Spleen (tissue), 11 donors: Measurements from ENCODE around the gene STAT6. TPM values are rescaled to one million over a fixed set of nuclear protein-coding genes. Genes with fewer than 3 reads are reported as not detected.

Experiments used
- DNase-seq: peaks from one replicate; pipeline ENCODE4 v3.0.0-alpha.2; 2020
- H3K27ac ChIP-seq, 8 donors: fragments of 200-600 bp; sonication (generic) in 7 of 8; 1 replicate in 4 of 8; 2 replicates in 4 of 8; pipeline versions ENCODE4 v1.5.0 to v1.8.0; 2016 to 2021; ENCODE audit warnings: inconsistent platforms in 4 of 8, mild to moderate bottlenecking in 4 of 8, moderate library complexity in 1 of 8
- H3K27me3 ChIP-seq, 7 donors: fragments of 200-600 bp; sonication (generic) in 6 of 7; replicated peaks in 1 of 7; 1 replicate in 4 of 7; 2 replicates in 3 of 7; pipeline versions ENCODE4 v1.5.0 to v1.8.0; 2016 to 2021; ENCODE audit warnings: inconsistent platforms in 3 of 7, mild to moderate bottlenecking in 1 of 7
- H3K36me3 ChIP-seq, 6 donors: fragments of 200-600 bp; sonication (generic) in 5 of 6; 1 replicate in 4 of 6; 2 replicates in 2 of 6; pipeline versions ENCODE4 v1.5.0 to v1.8.0; 2016 to 2021; ENCODE audit warnings: inconsistent platforms in 2 of 6
- H3K4me1 ChIP-seq, 6 donors: fragments of 200-600 bp; sonication (generic) in 5 of 6; 1 replicate in 3 of 6; 2 replicates in 3 of 6; pipeline versions ENCODE4 v1.5.0 to v1.8.0; 2016 to 2021; ENCODE audit warnings: inconsistent platforms in 3 of 6
- H3K4me3 ChIP-seq, 8 donors: fragments of 200-600 bp; sonication (generic) in 7 of 8; 1 replicate in 4 of 8; 2 replicates in 4 of 8; pipeline versions ENCODE4 v1.5.0 to v1.8.0; 2016 to 2021; ENCODE audit warnings: inconsistent platforms in 4 of 8, mild to moderate bottlenecking in 4 of 8, moderate library complexity in 2 of 8
- H3K9me3 ChIP-seq, 8 donors: fragments of 200-600 bp; sonication (generic) in 7 of 8; 1 replicate in 4 of 8; 2 replicates in 4 of 8; pipeline versions ENCODE4 v1.5.0 to v1.8.0; 2016 to 2021; ENCODE audit warnings: inconsistent platforms in 4 of 8
- CTCF ChIP-seq, 11 experiments: fragments of 200-600 bp in 7 of 11; fragments of 450-650 bp in 4 of 11; sonication (generic) in 4 of 11; IDR thresholded peaks in 8 of 11; conservative IDR thresholded peaks in 3 of 11; 1 replicate in 7 of 11; 2 replicates in 4 of 11; pipeline versions ENCODE4 v1.4.0 to v1.8.0; 2016 to 2021; ENCODE audit warnings: antibody characterized with exemption in 11 of 11, inconsistent platforms in 4 of 11, mild to moderate bottlenecking in 1 of 11
- POLR2A ChIP-seq, 3 donors: fragments of 450-650 bp; IDR thresholded peaks; one replicate each; pipeline ENCODE4 v1.5.1; 2017; ENCODE audit warnings: antibody characterized with exemption in 3 of 3, mild to moderate bottlenecking in 1 of 3
- POLR2AphosphoS5 ChIP-seq, 3 donors: sonication (generic); formaldehyde crosslinking; IDR thresholded peaks; one replicate each; pipeline ENCODE4 v1.5.1; 2017; ENCODE audit warnings: antibody characterized with exemption in 3 of 3
- WGBS, 5 donors: extraction: QIAGEN DNeasy Blood & Tissue Kit in 3 of 5; methylation state at CpG; one replicate each; pipeline versions ENCODE4 v1.1.5 to v1.1.7; 2013 to 2018; 5-methylcytosine and 5-hydroxymethylcytosine counted together
- intact Hi-C: fragments of 100-400 bp; cut with DNase I; formaldehyde crosslinking; loops from one replicate; pipeline ENCODE4 v1.15.0; 2023; ENCODE audit warnings: low total_unique reads
- polyA plus RNA-seq, 3 donors: library from polyadenylated mRNA; stranded (reverse); fragments of 200-250 nt; gene quantifications; one replicate each; pipeline ENCODE4 v1.2.1, GENCODE V29; 2013
- total RNA-seq, 7 donors: library from RNA; depleted of rRNA in 3 of 7; stranded (reverse); fragments of >200 nt in 3 of 7; fragmentation: NEBNext Ultra II Directional in 4 of 7; extraction: Animal tissue kit (Norgen Biotek cat#: 25700) in 4 of 7; gene quantifications; one replicate each; pipeline versions ENCODE4 v1.1.0 to v1.2.1, GENCODE V29; 2016 to 2021
- donor health status: healthy with polysubstance abuse.
- donor health status: DM: no; HTN: no; CAD: no; lungs with moderate emphysema.
- donor health status: DM: no; HTN: no; CAD: no.
- donor health status: Bipolar disorder and iron deficiency.
- donor health status: healthy.
- donor health status: DM: no; HTN: no; CAD: no.
- donor health status: DM: yes; HTN: yes; CAD: no.

Gene STAT6
- total and polyA plus RNA-seq, 10 donors: 140 to 336 (median 276) TPM

- Histone ChIP-seq H3K36me3 (peaks cover 0 to 68% (median 0%) of the 10 kb centered on the region in 6 donors), H3K27me3 (no peaks in the 10 kb centered on the region), H3K27ac (no peak overlapping the region), H3K9me3 (no peaks in the 10 kb centered on the region), H3K4me1 (peaks cover 7 to 66% (median 30%) of the 10 kb centered on the region in 6 donors), H3K4me3 (no peak overlapping the region)
- intact Hi-C loops: no loop called here
- TF ChIP-seq POLR2A (IDR thresholded peaks at IDR 0.05) (no peak), POLR2AphosphoS5 (IDR thresholded peaks at IDR 0.05) (no peak), CTCF (IDR thresholded peaks at IDR 0.05 in 8 of 11, conservative IDR thresholded peaks at IDR 0.05 in 3 of 11) (no peak)
- 88 to 98% (median 93%) methylated on average over 4 to 8 of the region's 8 CpGs for WGBS, 5 donors
- DNase-seq: no peak
Measured at GRCh38 chr12:57141249-57141648, 30.1 kb upstream of the STAT6 start.

GRCh38 chr12:57139796-57140649 is 28.9 kb upstream of the STAT6 start:
- TF ChIP-seq POLR2A (IDR thresholded peaks at IDR 0.05) (no peak), CTCF (IDR thresholded peaks at IDR 0.05 in 8 of 11, conservative IDR thresholded peaks at IDR 0.05 in 3 of 11) (no peak), POLR2AphosphoS5 (IDR thresholded peaks at IDR 0.05) (no peak)
- H3K9me3 ChIP-seq: no peaks in the 10 kb centered on the region
- H3K4me1 ChIP-seq: peaks cover 3 to 66% (median 24%) of the 10 kb centered on the region in 6 donors
- H3K27ac ChIP-seq: peak overlapping the region in 1 of 8 donors; percentile 57
- H3K4me3 ChIP-seq: no peak overlapping the region
- peaks cover 0 to 56% (median 0%) of the 10 kb centered on the region in 6 donors for H3K36me3 ChIP-seq
- intact Hi-C loops: no loop called here
- WGBS, 5 donors: 72 to 94% (median 75%) methylated on average over 6 of the region's 6 CpGs
- no peaks in the 10 kb centered on the region for H3K27me3 ChIP-seq
- DNase-seq: no peak

GRCh38 chr12:57138526-57139272 is 27.5 kb upstream of the STAT6 start:
- WGBS, 5 donors: 62 to 85% (median 72%) methylated on average over 13 of the region's 13 CpGs
- no peak for DNase-seq
- H3K4me3 ChIP-seq: no peak overlapping the region
- H3K4me1 ChIP-seq: peaks cover 3 to 75% (median 31%) of the 10 kb centered on the region in 6 donors
- TF ChIP-seq POLR2AphosphoS5 (IDR thresholded peaks at IDR 0.05) (peak in 1 of 3 donors; percentile 27), POLR2A (IDR thresholded peaks at IDR 0.05) (no peak)
- intact Hi-C loops: no loop called here
- no peaks in the 10 kb centered on the region for H3K9me3 ChIP-seq
- H3K27me3 ChIP-seq: no peaks in the 10 kb centered on the region
- H3K27ac ChIP-seq: peak overlapping the region in 3 of 8 donors; percentile 49 to 57 (median 56)
- H3K36me3 ChIP-seq: peaks cover 0 to 42% (median 0%) of the 10 kb centered on the region in 6 donors

- H3K4me3 ChIP-seq: no peak overlapping the region
- no peaks in the 10 kb centered on the region for H3K9me3 ChIP-seq
- WGBS, 5 donors: 42 to 72% (median 67%) methylated on average over 11 to 18 of the region's 18 CpGs
- peak; percentile 60 for DNase-seq
- peaks cover 0 to under 1% (median 0%) of the 10 kb centered on the region in 7 donors for H3K27me3 ChIP-seq
- TF ChIP-seq CTCF (IDR thresholded peaks at IDR 0.05 in 8 of 11, conservative IDR thresholded peaks at IDR 0.05 in 3 of 11) (no peak), POLR2A (IDR thresholded peaks at IDR 0.05) (no peak), POLR2AphosphoS5 (IDR thresholded peaks at IDR 0.05) (no peak)
- H3K36me3 ChIP-seq: peaks cover 0 to 13% (median 0%) of the 10 kb centered on the region in 6 donors
- intact Hi-C loops: no loop called here
- peak overlapping the region in 5 of 8 donors; percentile 8 to 87 (median 45) for H3K27ac ChIP-seq
- peaks cover 10 to 93% (median 44%) of the 10 kb centered on the region in 6 donors for H3K4me1 ChIP-seq
Measured at GRCh38 chr12:57135527-57136326, 24.6 kb upstream of the STAT6 start.
